Measurements from ENCODE around the gene COLQ. TPM values are rescaled to one million over a fixed set of nuclear protein-coding genes. Genes with fewer than 3 reads are reported as not detected.

The COLQ gene
- total RNA-seq, 2 donors from 2014 or later, result 1.8 to 5.3 TPM

DNA sequence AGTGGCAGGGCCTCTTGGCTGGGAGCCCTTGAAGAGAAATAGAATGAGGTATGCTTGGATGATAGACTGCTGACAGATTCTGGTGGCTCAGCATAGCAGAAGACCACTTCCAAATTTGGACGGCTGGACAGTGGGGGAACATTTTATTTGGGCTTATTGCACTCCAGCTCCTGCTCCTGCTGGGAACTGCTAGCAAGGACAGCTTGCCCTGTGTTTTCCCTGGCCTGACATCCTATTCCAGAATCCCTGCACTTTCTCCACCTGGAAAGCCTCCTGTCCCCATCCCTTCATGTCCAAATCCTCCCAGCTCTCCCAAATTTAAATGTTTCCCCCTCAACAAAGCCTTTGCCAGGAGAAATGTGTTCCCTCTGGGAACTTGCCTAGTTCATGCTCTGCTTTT lies 9.8 kb upstream of the COLQ start:
- intact Hi-C loops (cut with DNase I), result no loop called here
- Histone ChIP-seq H3K9me3 (no peaks in the 10 kb centered on the region), H3K4me1 (peaks cover 34% of the 10 kb centered on the region), H3K27me3 (no peaks in the 10 kb centered on the region), H3K27ac (no peak overlapping the region), H3K36me3 (replicated peaks in 1 of 2; ENCODE audit: insufficient read depth in 1 of 2, low read depth in 2 of 2) (no peaks in the 10 kb centered on the region), H3K4me3 (no peak overlapping the region)
- TF ChIP-seq CTCF (IDR thresholded peaks at IDR 0.05) (no peak), POLR2A (IDR thresholded peaks at IDR 0.05) (no peak)
- DNase-seq (no peak), ATAC-seq (no peak)
- 78% methylated on average over 1 of the region's 1 CpG; no CpG with 5 or more reads in 1 of the 2 donors for WGBS, 2 donors

- peak in 1 of 4 donors; percentile 10 for DNase-seq
- 39 to 54% methylated on average over 4 of the region's 4 CpGs for WGBS, 2 donors
- Histone ChIP-seq H3K27ac (peak overlapping the region in 3 of 4 donors; percentile 46 to 51 (median 47)), H3K4me3 (no peak overlapping the region), H3K4me1 (peaks cover 34% of the 10 kb centered on the region), H3K27me3 (no peaks in the 10 kb centered on the region), H3K36me3 (replicated peaks in 1 of 2; ENCODE audit: insufficient read depth in 1 of 2, low read depth in 2 of 2) (no peaks in the 10 kb centered on the region), H3K9me3 (no peaks in the 10 kb centered on the region)
- TF ChIP-seq CTCF (IDR thresholded peaks at IDR 0.05) (no peak), POLR2A (IDR thresholded peaks at IDR 0.05) (no peak)
- intact Hi-C loops (cut with DNase I), result no loop called here
- peak; percentile 31 for ATAC-seq
Observed at GRCh38 chr3:15528854-15529537, 7.5 kb upstream of the COLQ start.

DNA sequence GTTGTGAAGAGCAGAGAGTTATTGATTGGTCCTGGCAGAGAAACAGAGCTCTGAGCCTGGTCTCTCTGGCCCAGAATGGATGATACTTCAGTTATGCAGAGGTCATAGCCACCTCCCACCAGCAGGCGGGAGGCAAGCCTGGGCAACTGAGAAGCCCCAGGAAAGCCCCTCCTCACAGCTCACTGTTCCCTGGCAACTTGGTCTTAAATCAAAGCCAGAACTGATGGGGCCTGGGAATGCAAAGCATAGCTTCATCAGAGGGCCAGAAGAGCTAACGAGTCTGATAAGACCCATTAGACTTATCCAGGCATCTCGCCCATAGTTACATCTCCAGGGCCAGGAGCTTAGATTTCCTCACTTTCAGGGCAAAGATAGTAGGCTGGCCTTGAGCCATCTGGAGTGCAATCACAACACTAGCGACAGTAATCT lies 5.5 kb upstream of the COLQ start:
- intact Hi-C loops (cut with DNase I), result no loop called here
- TF ChIP-seq CTCF (IDR thresholded peaks at IDR 0.05), result no peak
- no peak for TF ChIP-seq POLR2A (IDR thresholded peaks at IDR 0.05)
- H3K9me3 ChIP-seq, result no peaks in the 10 kb centered on the region
- ATAC-seq (peak; percentile 13), DNase-seq (peak in 2 of 4 donors; percentile 24 to 31)
- peaks cover 34% of the 10 kb centered on the region for H3K4me1 ChIP-seq
- no peaks in the 10 kb centered on the region for H3K27me3 ChIP-seq
- WGBS, 2 donors, result 36 to 62% methylated on average over 3 to 4 of the region's 4 CpGs
- H3K36me3 ChIP-seq (replicated peaks in 1 of 2; ENCODE audit: insufficient read depth in 1 of 2, low read depth in 2 of 2), result no peaks in the 10 kb centered on the region
- no peak overlapping the region for H3K4me3 ChIP-seq
- no peak overlapping the region for H3K27ac ChIP-seq

DNA sequence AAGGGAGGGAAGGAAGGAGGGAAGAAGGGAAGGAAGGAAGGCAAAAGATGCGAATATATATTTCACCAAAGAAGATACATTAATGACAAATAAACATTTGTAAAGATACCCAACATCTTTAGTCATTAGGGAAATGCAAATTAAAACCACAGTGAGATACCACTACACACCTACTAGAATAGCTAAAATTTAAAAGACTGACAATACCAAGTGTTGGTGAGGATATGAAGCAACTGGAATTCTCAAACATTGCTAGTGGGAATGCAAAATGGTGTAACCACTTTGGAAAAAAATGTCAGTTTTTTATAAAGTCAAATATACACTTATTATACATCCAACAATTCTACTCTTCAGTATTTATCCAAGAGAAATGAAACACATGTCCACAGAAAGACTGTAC lies 4.3 kb upstream of the COLQ start:
- WGBS, 2 donors, result 86 to 96% methylated on average over 1 of the region's 1 CpG
- intact Hi-C loops (cut with DNase I), result no loop called here
- H3K27ac ChIP-seq, result no peak overlapping the region
- peaks cover 29% of the 10 kb centered on the region for H3K4me1 ChIP-seq
- ATAC-seq, result no peak
- no peaks in the 10 kb centered on the region for H3K27me3 ChIP-seq
- no peak overlapping the region for H3K4me3 ChIP-seq
- no peak for DNase-seq
- H3K36me3 ChIP-seq (replicated peaks in 1 of 2; ENCODE audit: insufficient read depth in 1 of 2, low read depth in 2 of 2), result no peaks in the 10 kb centered on the region
- TF ChIP-seq CTCF (IDR thresholded peaks at IDR 0.05), result no peak
- TF ChIP-seq POLR2A (IDR thresholded peaks at IDR 0.05), result no peak
- H3K9me3 ChIP-seq, result no peaks in the 10 kb centered on the region

Data from body of pancreas (tissue), 4 donors.